Fibroblast of the aortic adventitia (primary cell): Measurements from ENCODE around the gene WHRN. TPM values are rescaled to one million over a fixed set of nuclear protein-coding genes. Genes with fewer than 3 reads are reported as not detected.

Source experiments
- DNase-seq: peaks from one replicate; pipeline ENCODE4 v3.0.0-alpha.2; 2010; ENCODE audit warnings: low read depth
- H3K4me3 ChIP-seq: 2 replicates; pipeline ENCODE4 v1.5.1; 2011; ENCODE audit warnings: low read depth, mild to moderate bottlenecking, control low read depth, low read length, moderate library complexity
- CTCF ChIP-seq: IDR thresholded peaks from 2 replicates; pipeline ENCODE4 v1.5.1; 2011; ENCODE audit warnings: mild to moderate bottlenecking, low read length, control low read depth, inconsistent platforms; ENCODE audit not compliant: insufficient read depth
- total RNA-seq: library from RNA; depleted of rRNA; stranded (reverse); fragments of >200 nt; gene quantifications from 2 replicates; pipeline ENCODE4 v1.2.3, GENCODE V29; 2012; ENCODE audit warnings: low replicate concordance

Gene WHRN
- total RNA-seq, 1 donor, result 2.1 TPM

- TF ChIP-seq CTCF, result no peak
- H3K4me3 ChIP-seq, result no peak overlapping the region
- DNase-seq, result no peak
Observed at GRCh38 chr9:114545055-114545454, 39.8 kb upstream of the WHRN start.

- H3K4me3 ChIP-seq, result no peak overlapping the region
- TF ChIP-seq CTCF, result no peak
- no peak for DNase-seq
Observed at GRCh38 chr9:114539701-114540380, 34.6 kb upstream of the WHRN start.

GRCh38 chr9:114538241-114538640, 33.0 kb upstream of the WHRN start:
- TF ChIP-seq CTCF, result no peak
- H3K4me3 ChIP-seq, result no peak overlapping the region

GRCh38 chr9:114532561-114533237, 27.4 kb upstream of the WHRN start:
- no peak overlapping the region for H3K4me3 ChIP-seq
- TF ChIP-seq CTCF, result no peak
- DNase-seq, result no peak

More at GRCh38 chr9:114538241-114538640, 33.0 kb upstream of the WHRN start:
- DNase-seq, result no peak

- DNase-seq, result no peak
- no peak overlapping the region for H3K4me3 ChIP-seq
- no peak for TF ChIP-seq CTCF
Observed at GRCh38 chr9:114529285-114529684, 24.0 kb upstream of the WHRN start.

GRCh38 chr9:114526807-114527206, 21.5 kb upstream of the WHRN start:
- DNase-seq, result no peak
- TF ChIP-seq CTCF, result no peak
- no peak overlapping the region for H3K4me3 ChIP-seq
